EH (cell line): ENCODE results near the gene KCTD2.
"Not testable (repeated sequence)": the region's sequence is repeated elsewhere in the genome, so short reads cannot be mapped to it uniquely, and the experiment has no call there.

Experiments
- DNase-seq: peaks from one replicate; pipeline ENCODE4 v3.0.0-alpha.2; 2015; ENCODE audit warnings: low read depth

KCTD2 gene

GRCh38 chr17:75051941-75052340 is 4.9 kb downstream of the KCTD2 start:
- DNase-seq, result no peak

- DNase-seq, result peak; percentile 83
Observed at GRCh38 chr17:75059369-75060345, 12.6 kb downstream of the KCTD2 start.

- DNase-seq, result no peak
Observed at GRCh38 chr17:75060434-75061054, 13.5 kb downstream of the KCTD2 start.

GRCh38 chr17:75061055-75061438 is 14.0 kb downstream of the KCTD2 start:
- DNase-seq, result no peak

- DNase-seq, result no peak
Observed at GRCh38 chr17:75061618-75062017, 14.6 kb downstream of the KCTD2 start.

GRCh38 chr17:75063201-75063600 is 16.2 kb downstream of the KCTD2 start:
- no peak for DNase-seq

- DNase-seq, result no peak
Observed at GRCh38 chr17:75063626-75064025, 16.6 kb downstream of the KCTD2 start.

- DNase-seq, result no peak
Observed at GRCh38 chr17:75064040-75064439, 17.0 kb downstream of the KCTD2 start.

- no peak for DNase-seq
Observed at GRCh38 chr17:75064460-75064859, 17.4 kb downstream of the KCTD2 start.

- DNase-seq, result no peak
Observed at GRCh38 chr17:75064867-75065561, 18.0 kb downstream of the KCTD2 start.

- DNase-seq, result peak; percentile 54
Observed at GRCh38 chr17:75065562-75066151, 18.6 kb downstream of the KCTD2 start.

- DNase-seq, result no peak
Observed at GRCh38 chr17:75067856-75068255, 20.8 kb downstream of the KCTD2 start.

- DNase-seq, result no peak
Observed at GRCh38 chr17:75068750-75069149, 21.7 kb downstream of the KCTD2 start.

- peak; percentile 53 for DNase-seq
Observed at GRCh38 chr17:75069783-75070182, 22.8 kb downstream of the KCTD2 start.

- DNase-seq, result not testable (repeated sequence)
Observed at GRCh38 chr17:75071478-75072271, 24.6 kb downstream of the KCTD2 start.

- DNase-seq, result not testable (repeated sequence)
Observed at GRCh38 chr17:75072909-75073308, 25.9 kb downstream of the KCTD2 start.

- peak; percentile 59 for DNase-seq
Observed at GRCh38 chr17:75073618-75074047, 26.6 kb downstream of the KCTD2 start.

- no peak for DNase-seq
Observed at GRCh38 chr17:75074532-75074931, 27.5 kb downstream of the KCTD2 start.

GRCh38 chr17:75075597-75076336 is 28.7 kb downstream of the KCTD2 start:
- DNase-seq, result no peak

- no peak for DNase-seq
Observed at GRCh38 chr17:75077072-75077495, 30.1 kb downstream of the KCTD2 start.
